ENCODE data around the gene MRTFA. TPM values are rescaled to one million over a fixed set of nuclear protein-coding genes. Genes with fewer than 3 reads are reported as not detected.

Gene MRTFA
- total and polyA plus RNA-seq, 9 of the 15 experiments (the other 6 are each of a cell fraction or from before 2014, with no cell fraction given): 0.84 to 21.1 (median 3.7) TPM

GRCh38 chr22:40628354-40629042 lies 8.0 kb downstream of the MRTFA start:
- peaks cover 77% of the 10 kb centered on the region for H3K79me2 ChIP-seq (ENCODE audit: control insufficient read depth, insufficient read depth, low read length)
- ChIA-PET CTCF (ENCODE audit: low intra/inter-chr PET ratio) (no interaction called here), POLR2A (no interaction called here)
- no peaks in the 10 kb centered on the region for H3K9me1 ChIP-seq (ENCODE audit: control insufficient read depth, insufficient read depth, low read length)
- no peak overlapping the region for H3K4me3 ChIP-seq
- BruUV-seq (replicated peaks): no TSS peak
- H3K27ac ChIP-seq (ENCODE audit: extremely low read depth, low read depth, low read length): no peak overlapping the region; the same call in 2 of the 3 replicates
- no peaks in the 10 kb centered on the region for H3K36me3 ChIP-seq (ENCODE audit: control insufficient read depth, insufficient read depth, low read length)
- no peaks in the 10 kb centered on the region for H3K9me3 ChIP-seq (replicated peaks; ENCODE audit: control insufficient read depth, insufficient read depth, low read depth, low read length)
- TF ChIP-seq, protein P1, sequence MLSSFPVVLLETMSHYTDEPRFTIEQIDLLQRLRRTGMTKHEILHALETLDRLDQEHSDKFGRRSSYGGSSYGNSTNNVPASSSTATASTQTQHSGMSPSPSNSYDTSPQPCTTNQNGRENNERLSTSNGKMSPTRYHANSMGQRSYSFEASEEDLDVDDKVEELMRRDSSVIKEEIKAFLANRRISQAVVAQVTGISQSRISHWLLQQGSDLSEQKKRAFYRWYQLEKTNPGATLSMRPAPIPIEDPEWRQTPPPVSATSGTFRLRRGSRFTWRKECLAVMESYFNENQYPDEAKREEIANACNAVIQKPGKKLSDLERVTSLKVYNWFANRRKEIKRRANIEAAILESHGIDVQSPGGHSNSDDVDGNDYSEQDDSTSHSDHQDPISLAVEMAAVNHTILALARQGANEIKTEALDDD (IDR thresholded peaks at IDR 0.05): 0 out of 2 replicates have a peak, but pooled peaks have one; percentile 11
- TF ChIP-seq GATAD2B (IDR thresholded peaks at IDR 0.05; ENCODE audit: borderline replicate concordance): no peak
- no peak for TF ChIP-seq ZNF764 (CRISPR knock-in tag; IDR thresholded peaks at IDR 0.05; ENCODE audit: low read depth)
- no peak for TF ChIP-seq ZNF311 (CRISPR knock-in tag; IDR thresholded peaks at IDR 0.05)
- TF ChIP-seq, protein P2, sequence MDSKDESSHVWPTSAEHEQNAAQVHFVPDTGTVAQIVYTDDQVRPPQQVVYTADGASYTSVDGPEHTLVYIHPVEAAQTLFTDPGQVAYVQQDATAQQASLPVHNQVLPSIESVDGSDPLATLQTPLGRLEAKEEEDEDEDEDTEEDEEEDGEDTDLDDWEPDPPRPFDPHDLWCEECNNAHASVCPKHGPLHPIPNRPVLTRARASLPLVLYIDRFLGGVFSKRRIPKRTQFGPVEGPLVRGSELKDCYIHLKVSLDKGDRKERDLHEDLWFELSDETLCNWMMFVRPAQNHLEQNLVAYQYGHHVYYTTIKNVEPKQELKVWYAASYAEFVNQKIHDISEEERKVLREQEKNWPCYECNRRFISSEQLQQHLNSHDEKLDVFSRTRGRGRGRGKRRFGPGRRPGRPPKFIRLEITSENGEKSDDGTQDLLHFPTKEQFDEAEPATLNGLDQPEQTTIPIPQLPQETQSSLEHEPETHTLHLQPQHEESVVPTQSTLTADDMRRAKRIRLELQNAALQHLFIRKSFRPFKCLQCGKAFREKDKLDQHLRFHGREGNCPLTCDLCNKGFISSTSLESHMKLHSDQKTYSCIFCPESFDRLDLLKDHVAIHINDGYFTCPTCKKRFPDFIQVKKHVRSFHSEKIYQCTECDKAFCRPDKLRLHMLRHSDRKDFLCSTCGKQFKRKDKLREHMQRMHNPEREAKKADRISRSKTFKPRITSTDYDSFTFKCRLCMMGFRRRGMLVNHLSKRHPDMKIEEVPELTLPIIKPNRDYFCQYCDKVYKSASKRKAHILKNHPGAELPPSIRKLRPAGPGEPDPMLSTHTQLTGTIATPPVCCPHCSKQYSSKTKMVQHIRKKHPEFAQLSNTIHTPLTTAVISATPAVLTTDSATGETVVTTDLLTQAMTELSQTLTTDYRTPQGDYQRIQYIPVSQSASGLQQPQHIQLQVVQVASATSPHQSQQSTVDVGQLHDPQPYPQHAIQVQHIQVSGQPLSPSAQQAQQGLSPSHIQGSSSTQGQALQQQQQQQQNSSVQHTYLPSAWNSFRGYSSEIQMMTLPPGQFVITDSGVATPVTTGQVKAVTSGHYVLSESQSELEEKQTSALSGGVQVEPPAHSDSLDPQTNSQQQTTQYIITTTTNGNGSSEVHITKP (IDR thresholded peaks at IDR 0.05; ENCODE audit: partially characterized antibody): no peak
- no peak for TF ChIP-seq HSF4 (CRISPR knock-in tag; IDR thresholded peaks at IDR 0.05; ENCODE audit: borderline replicate concordance)
- TF ChIP-seq NFIC (IDR thresholded peaks at IDR 0.05): no peak
- no peak for TF ChIP-seq NCOA1 (IDR thresholded peaks at IDR 0.05; ENCODE audit: low read depth)
- TF ChIP-seq CC2D1A (IDR thresholded peaks at IDR 0.05): no peak
- TF ChIP-seq ZNF174 (CRISPR knock-in tag; IDR thresholded peaks at IDR 0.05): no peak
- peak; percentile 28; the same call in 1 of the 2 replicates for TF ChIP-seq SPI1 (IDR thresholded peaks at IDR 0.05; ENCODE audit: borderline replicate concordance, low read depth, low read length)
- no peak for TF ChIP-seq TRIM28 (IDR thresholded peaks at IDR 0.05)
- TF ChIP-seq, protein P3, sequence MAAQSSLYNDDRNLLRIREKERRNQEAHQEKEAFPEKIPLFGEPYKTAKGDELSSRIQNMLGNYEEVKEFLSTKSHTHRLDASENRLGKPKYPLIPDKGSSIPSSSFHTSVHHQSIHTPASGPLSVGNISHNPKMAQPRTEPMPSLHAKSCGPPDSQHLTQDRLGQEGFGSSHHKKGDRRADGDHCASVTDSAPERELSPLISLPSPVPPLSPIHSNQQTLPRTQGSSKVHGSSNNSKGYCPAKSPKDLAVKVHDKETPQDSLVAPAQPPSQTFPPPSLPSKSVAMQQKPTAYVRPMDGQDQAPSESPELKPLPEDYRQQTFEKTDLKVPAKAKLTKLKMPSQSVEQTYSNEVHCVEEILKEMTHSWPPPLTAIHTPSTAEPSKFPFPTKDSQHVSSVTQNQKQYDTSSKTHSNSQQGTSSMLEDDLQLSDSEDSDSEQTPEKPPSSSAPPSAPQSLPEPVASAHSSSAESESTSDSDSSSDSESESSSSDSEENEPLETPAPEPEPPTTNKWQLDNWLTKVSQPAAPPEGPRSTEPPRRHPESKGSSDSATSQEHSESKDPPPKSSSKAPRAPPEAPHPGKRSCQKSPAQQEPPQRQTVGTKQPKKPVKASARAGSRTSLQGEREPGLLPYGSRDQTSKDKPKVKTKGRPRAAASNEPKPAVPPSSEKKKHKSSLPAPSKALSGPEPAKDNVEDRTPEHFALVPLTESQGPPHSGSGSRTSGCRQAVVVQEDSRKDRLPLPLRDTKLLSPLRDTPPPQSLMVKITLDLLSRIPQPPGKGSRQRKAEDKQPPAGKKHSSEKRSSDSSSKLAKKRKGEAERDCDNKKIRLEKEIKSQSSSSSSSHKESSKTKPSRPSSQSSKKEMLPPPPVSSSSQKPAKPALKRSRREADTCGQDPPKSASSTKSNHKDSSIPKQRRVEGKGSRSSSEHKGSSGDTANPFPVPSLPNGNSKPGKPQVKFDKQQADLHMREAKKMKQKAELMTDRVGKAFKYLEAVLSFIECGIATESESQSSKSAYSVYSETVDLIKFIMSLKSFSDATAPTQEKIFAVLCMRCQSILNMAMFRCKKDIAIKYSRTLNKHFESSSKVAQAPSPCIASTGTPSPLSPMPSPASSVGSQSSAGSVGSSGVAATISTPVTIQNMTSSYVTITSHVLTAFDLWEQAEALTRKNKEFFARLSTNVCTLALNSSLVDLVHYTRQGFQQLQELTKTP (IDR thresholded peaks at IDR 0.05; ENCODE audit: low read depth in 1 of 2, partially characterized antibody in 2 of 2): no peak
- H4K20me1 ChIP-seq (replicated peaks; ENCODE audit: control insufficient read depth, insufficient read depth, low read length): no peaks in the 10 kb centered on the region
- H3K9ac ChIP-seq (ENCODE audit: insufficient read depth in 1 of 2, low read depth in 2 of 2, low read length in 2 of 2): no peak overlapping the region
- in situ Hi-C loops (cut with MboI) (no loop called here), intact Hi-C loops (cut with micrococcal nuclease) (no loop called here)
- peak; percentile 53; the same call in 2 of the 3 replicates for ATAC-seq
- 41% methylated on average over 3 of the region's 3 CpGs for WGBS (ENCODE audit: insufficient coverage, low coverage, missing lambda C conversion rate)
- peaks cover 9 to 10% of the 10 kb centered on the region in 2 experiments; a peak in 4 of 5 replicates for H3K4me1 ChIP-seq (replicated peaks in 1 of 2; ENCODE audit: control insufficient read depth in 2 of 2, insufficient read depth in 2 of 2, low read length in 2 of 2)
- H3K27me3 ChIP-seq (ENCODE audit: control insufficient read depth in 2 of 2, insufficient read depth in 2 of 2, low read length in 2 of 2): no peaks in the 10 kb centered on the region
- FAIRE-seq: no peak
- no peak for DNase-seq (ENCODE audit: extremely low read depth in 1 of 4, low spot score in 3 of 4)
- H2AFZ ChIP-seq (ENCODE audit: low read depth, low read length): no peak overlapping the region
- no peak overlapping the region for H3K4me2 ChIP-seq (ENCODE audit: insufficient read depth, low read length)
